ENCODE measurements around the gene HDAC8.

DNA sequence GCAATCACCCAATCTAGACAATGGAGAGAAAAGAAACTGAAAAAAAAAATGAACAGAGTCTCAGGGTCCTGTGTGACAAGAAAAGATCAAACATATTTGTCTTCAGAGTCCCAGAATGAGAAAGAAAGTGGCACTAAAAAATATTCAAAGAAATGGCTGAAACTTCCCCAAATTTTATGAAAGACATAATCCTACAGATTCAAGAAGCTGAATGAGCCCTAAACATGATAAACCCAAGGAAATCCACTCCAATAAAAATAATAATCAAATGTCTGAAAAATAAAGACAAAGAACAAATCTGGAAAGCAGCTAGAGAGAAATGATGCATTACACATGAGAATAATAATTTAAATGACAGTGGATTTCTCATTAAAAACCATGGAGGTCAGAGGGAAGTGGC lies 136.6 kb downstream of the HDAC8 start:
- TF ChIP-seq, protein P1, sequence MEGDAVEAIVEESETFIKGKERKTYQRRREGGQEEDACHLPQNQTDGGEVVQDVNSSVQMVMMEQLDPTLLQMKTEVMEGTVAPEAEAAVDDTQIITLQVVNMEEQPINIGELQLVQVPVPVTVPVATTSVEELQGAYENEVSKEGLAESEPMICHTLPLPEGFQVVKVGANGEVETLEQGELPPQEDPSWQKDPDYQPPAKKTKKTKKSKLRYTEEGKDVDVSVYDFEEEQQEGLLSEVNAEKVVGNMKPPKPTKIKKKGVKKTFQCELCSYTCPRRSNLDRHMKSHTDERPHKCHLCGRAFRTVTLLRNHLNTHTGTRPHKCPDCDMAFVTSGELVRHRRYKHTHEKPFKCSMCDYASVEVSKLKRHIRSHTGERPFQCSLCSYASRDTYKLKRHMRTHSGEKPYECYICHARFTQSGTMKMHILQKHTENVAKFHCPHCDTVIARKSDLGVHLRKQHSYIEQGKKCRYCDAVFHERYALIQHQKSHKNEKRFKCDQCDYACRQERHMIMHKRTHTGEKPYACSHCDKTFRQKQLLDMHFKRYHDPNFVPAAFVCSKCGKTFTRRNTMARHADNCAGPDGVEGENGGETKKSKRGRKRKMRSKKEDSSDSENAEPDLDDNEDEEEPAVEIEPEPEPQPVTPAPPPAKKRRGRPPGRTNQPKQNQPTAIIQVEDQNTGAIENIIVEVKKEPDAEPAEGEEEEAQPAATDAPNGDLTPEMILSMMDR (IDR thresholded peaks at IDR 0.05 in 2 of 3, conservative IDR thresholded peaks at IDR 0.05 in 1 of 3; ENCODE audit: insufficient read depth in 2 of 3, low read depth in 1 of 3, low read length in 3 of 3) = no peak
- no peak for TF ChIP-seq SMAD1 (IDR thresholded peaks at IDR 0.05; ENCODE audit: low read depth, low read length, partially characterized antibody)
- TF ChIP-seq MYBL2 (IDR thresholded peaks at IDR 0.05; ENCODE audit: low read depth) = no peak
- TF ChIP-seq MYBL2 (CRISPR knock-in tag; IDR thresholded peaks at IDR 0.05; ENCODE audit: borderline replicate concordance) = no peak
- TF ChIP-seq ZBTB26 (CRISPR knock-in tag; IDR thresholded peaks at IDR 0.05) = no peak
- no peak for TF ChIP-seq AFF4 (CRISPR knock-in tag; IDR thresholded peaks at IDR 0.05)
- TF ChIP-seq RNF2 (IDR thresholded peaks at IDR 0.05) = no peak
- TF ChIP-seq, protein P2, sequence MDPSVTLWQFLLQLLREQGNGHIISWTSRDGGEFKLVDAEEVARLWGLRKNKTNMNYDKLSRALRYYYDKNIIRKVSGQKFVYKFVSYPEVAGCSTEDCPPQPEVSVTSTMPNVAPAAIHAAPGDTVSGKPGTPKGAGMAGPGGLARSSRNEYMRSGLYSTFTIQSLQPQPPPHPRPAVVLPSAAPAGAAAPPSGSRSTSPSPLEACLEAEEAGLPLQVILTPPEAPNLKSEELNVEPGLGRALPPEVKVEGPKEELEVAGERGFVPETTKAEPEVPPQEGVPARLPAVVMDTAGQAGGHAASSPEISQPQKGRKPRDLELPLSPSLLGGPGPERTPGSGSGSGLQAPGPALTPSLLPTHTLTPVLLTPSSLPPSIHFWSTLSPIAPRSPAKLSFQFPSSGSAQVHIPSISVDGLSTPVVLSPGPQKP (CRISPR knock-in tag; IDR thresholded peaks at IDR 0.05) = no peak
- TF ChIP-seq ERF (CRISPR knock-in tag; IDR thresholded peaks at IDR 0.05) = no peak
- no peak for TF ChIP-seq RBM22 (IDR thresholded peaks at IDR 0.05; ENCODE audit: low read depth, low read length, poor library complexity, severe bottlenecking)
- TF ChIP-seq ZNF354B (CRISPR knock-in tag; IDR thresholded peaks at IDR 0.05) = no peak
- TF ChIP-seq ZKSCAN1 (IDR thresholded peaks at IDR 0.05; ENCODE audit: low read depth, low read length) = no peak
